Kidney (tissue), 14 donors: ENCODE results near the gene B4GALT6. TPM values are rescaled to one million over a fixed set of nuclear protein-coding genes. Genes with fewer than 3 reads are reported as not detected.

ENCODE experiments used
- DNase-seq, 5 donors: peaks; one replicate each; pipeline ENCODE4 v3.0.0-alpha.2; 2013 to 2020
- FAIRE-seq: peaks from 2 replicates; lab custom pipeline; 2012; peaks lifted over from hg19 to GRCh38; lab: Jason Lieb, UNC
- H3K27ac ChIP-seq, 2 donors: one replicate each; pipeline ENCODE4 v1.7.0; 2013; ENCODE audit warnings: low read depth in 2 of 2, low read length in 2 of 2, inconsistent platforms in 1 of 2
- H3K27me3 ChIP-seq: one replicate; pipeline ENCODE4 v1.7.1; 2013; ENCODE audit warnings: low read length, inconsistent platforms; ENCODE audit not compliant: control insufficient read depth, insufficient read depth
- H3K36me3 ChIP-seq, 3 donors: one replicate each; pipeline versions ENCODE4 v1.7.0 to v1.7.1; 2013; ENCODE audit warnings: low read length in 3 of 3, control low read depth in 1 of 3, inconsistent platforms in 1 of 3; ENCODE audit not compliant: insufficient read depth in 3 of 3, control insufficient read depth in 2 of 3
- H3K4me1 ChIP-seq, 3 donors: one replicate each; pipeline versions ENCODE4 v1.7.0 to v1.7.1; 2013; ENCODE audit warnings: low read length in 3 of 3, inconsistent platforms in 1 of 3, low read depth in 1 of 3; ENCODE audit not compliant: control insufficient read depth in 2 of 3, insufficient read depth in 2 of 3
- H3K4me3 ChIP-seq, 3 donors: one replicate each; pipeline versions ENCODE4 v1.7.0 to v1.8.1; 2013; ENCODE audit warnings: low read length in 3 of 3, control low read depth in 1 of 3, inconsistent platforms in 1 of 3
- H3K9ac ChIP-seq, 3 donors: one replicate each; pipeline versions ENCODE4 v1.7.0 to v1.7.1; 2013; ENCODE audit warnings: low read length in 3 of 3, control low read depth in 1 of 3, inconsistent platforms in 1 of 3
- H3K9me3 ChIP-seq, 3 donors: one replicate each; pipeline versions ENCODE4 v1.7.0 to v1.7.1; 2013; ENCODE audit warnings: low read length in 3 of 3, control low read depth in 1 of 3, inconsistent platforms in 1 of 3; ENCODE audit not compliant: control insufficient read depth in 2 of 3, insufficient read depth in 1 of 3
- intact Hi-C: fragments of 100-400 bp; cut with DNase I; formaldehyde crosslinking; loops from one replicate; pipeline ENCODE4 v1.11.1; 2022
- polyA plus RNA-seq: library from polyadenylated mRNA; stranded (reverse); fragments of 350-450 nt; fragmentation: Illumina TruSeq; extraction: RNeasy Lipid Tissue Mini Kit (QIAGEN cat#74804); gene quantifications from one replicate; pipeline ENCODE4 v1.2.3, GENCODE V29; 2014; ENCODE audit warnings: low read depth, low replicate concordance; ENCODE audit not compliant: insufficient read depth
- total RNA-seq: library from RNA; stranded (reverse); fragmentation: NEBNext Ultra II Directional; extraction: Animal tissue kit (Norgen Biotek cat#: 25700); gene quantifications from one replicate; pipeline ENCODE4 v1.2.1, GENCODE V29; 2021
- TF ChIP-seq, protein P1 (sequence below): IDR thresholded peaks from 3 replicates; pipeline ENCODE4 v1.5.1; 2012; ENCODE audit warnings: mild to moderate bottlenecking, moderate library complexity, borderline replicate concordance; ENCODE audit not compliant: insufficient read depth; ENCODE audit errors: extremely low read depth
- donor health status: control.
- donor health status: control.
- donor health status: control.
- donor health status: control.
- donor health status: control.
- donor health status: DM: yes; HTN: yes; CAD: no.
- donor health status: Normal renal cell carcinoma (clear cell type).

B4GALT6 gene
- total and polyA plus RNA-seq, 2 donors from 2014 or later = 2.1 to 4.2 TPM

- intact Hi-C loops = no loop called here
- Histone ChIP-seq H3K4me3 (no peak overlapping the region), H3K4me1 (no peaks in the 10 kb centered on the region), H3K36me3 (no peaks in the 10 kb centered on the region), H3K27me3 (no peaks in the 10 kb centered on the region), H3K9me3 (no peaks in the 10 kb centered on the region), H3K9ac (no peak overlapping the region), H3K27ac (no peak overlapping the region)
- TF ChIP-seq, protein P1, sequence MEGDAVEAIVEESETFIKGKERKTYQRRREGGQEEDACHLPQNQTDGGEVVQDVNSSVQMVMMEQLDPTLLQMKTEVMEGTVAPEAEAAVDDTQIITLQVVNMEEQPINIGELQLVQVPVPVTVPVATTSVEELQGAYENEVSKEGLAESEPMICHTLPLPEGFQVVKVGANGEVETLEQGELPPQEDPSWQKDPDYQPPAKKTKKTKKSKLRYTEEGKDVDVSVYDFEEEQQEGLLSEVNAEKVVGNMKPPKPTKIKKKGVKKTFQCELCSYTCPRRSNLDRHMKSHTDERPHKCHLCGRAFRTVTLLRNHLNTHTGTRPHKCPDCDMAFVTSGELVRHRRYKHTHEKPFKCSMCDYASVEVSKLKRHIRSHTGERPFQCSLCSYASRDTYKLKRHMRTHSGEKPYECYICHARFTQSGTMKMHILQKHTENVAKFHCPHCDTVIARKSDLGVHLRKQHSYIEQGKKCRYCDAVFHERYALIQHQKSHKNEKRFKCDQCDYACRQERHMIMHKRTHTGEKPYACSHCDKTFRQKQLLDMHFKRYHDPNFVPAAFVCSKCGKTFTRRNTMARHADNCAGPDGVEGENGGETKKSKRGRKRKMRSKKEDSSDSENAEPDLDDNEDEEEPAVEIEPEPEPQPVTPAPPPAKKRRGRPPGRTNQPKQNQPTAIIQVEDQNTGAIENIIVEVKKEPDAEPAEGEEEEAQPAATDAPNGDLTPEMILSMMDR = no peak
- DNase-seq = no peak
- no peak for FAIRE-seq
Measured at GRCh38 chr18:31617031-31617717, 67.2 kb downstream of the B4GALT6 start.

GRCh38 chr18:31616586-31616985, 67.8 kb downstream of the B4GALT6 start:
- H3K4me1 ChIP-seq = no peaks in the 10 kb centered on the region
- no peaks in the 10 kb centered on the region for H3K36me3 ChIP-seq
- H3K9me3 ChIP-seq = no peaks in the 10 kb centered on the region
- FAIRE-seq = no peak
- intact Hi-C loops = no loop called here
- TF ChIP-seq, protein P1 = no peak
- DNase-seq = no peak
- H3K27ac ChIP-seq = no peak overlapping the region
- H3K27me3 ChIP-seq = no peaks in the 10 kb centered on the region
- H3K4me3 ChIP-seq = no peak overlapping the region
- H3K9ac ChIP-seq = no peak overlapping the region

GRCh38 chr18:31614044-31614443, 70.3 kb downstream of the B4GALT6 start:
- Histone ChIP-seq H3K9ac (no peak overlapping the region), H3K36me3 (no peaks in the 10 kb centered on the region), H3K27me3 (no peaks in the 10 kb centered on the region), H3K9me3 (no peaks in the 10 kb centered on the region), H3K27ac (no peak overlapping the region), H3K4me3 (no peak overlapping the region), H3K4me1 (no peaks in the 10 kb centered on the region)
- intact Hi-C loops = no loop called here
- DNase-seq = no peak
- TF ChIP-seq, protein P1 = no peak
- FAIRE-seq = no peak
